Hematopoietic multipotent progenitor cell treated with erythropoietin and hydrocortisone succinate and interleukin-3 and kit ligand, for 4 days (in vitro differentiated cells): ENCODE measurements around the gene POU5F2.

Experiments
- DNase-seq: peaks from one replicate; pipeline ENCODE4 v3.0.0-alpha.2; 2015

Gene POU5F2

DNA sequence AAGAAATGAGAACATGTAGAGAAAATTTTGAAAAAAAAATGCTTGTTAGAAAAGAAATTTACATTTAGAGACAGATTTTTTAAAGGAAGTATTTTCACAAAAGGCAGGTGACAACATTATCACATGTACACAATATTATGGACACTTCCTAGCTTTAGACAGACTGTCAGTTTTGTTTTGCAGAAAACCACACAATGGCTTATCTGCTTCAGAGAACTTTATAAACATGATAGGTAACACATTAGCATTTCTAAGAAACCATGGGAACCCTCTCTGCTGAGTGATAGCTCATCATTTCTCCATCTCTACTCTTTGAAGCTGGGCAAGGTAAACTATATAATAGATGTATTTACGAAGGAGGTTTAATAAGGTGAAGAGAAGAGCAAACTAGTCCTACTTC, 25.6 kb downstream of the POU5F2 start:
- no peak for DNase-seq

DNA sequence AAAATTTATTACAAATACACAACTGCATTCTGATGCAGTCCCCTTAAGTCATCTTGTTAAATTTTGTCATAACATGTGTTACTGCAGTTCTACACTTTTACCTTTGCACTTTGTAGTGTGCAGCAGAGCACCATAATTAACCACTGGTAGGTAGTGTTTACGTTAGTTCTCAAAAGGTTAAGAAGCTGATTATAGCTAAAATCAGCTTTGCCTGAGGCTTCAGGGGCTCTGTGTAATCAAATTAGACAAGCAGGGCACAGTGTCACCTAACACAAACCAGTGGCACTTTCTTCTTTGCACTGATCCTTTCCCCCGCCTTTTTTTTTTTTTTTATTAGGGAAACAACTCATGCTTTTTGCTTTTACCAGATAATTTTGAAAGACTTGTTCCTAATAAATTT, 26.1 kb downstream of the POU5F2 start:
- no peak for DNase-seq

DNA sequence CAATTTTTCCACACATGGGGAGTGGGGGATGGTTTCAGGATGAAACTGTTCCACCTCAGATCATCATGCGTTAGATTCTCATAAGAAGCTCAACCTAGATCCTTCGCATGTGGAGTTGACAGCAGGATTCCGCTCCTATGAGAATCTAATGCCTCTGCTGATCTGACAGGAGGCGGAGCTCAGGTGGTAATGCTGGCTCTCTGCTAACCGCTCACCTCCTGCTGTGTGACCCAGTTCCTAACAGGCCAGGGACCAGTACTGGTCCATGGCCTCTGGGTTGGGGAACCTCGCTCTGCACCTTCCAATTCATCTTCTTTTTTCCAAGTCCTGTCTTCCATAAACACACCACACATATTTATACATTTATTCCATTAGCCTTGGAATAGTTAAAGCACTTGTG, 33.0 kb downstream of the POU5F2 start:
- DNase-seq: no peak

DNA sequence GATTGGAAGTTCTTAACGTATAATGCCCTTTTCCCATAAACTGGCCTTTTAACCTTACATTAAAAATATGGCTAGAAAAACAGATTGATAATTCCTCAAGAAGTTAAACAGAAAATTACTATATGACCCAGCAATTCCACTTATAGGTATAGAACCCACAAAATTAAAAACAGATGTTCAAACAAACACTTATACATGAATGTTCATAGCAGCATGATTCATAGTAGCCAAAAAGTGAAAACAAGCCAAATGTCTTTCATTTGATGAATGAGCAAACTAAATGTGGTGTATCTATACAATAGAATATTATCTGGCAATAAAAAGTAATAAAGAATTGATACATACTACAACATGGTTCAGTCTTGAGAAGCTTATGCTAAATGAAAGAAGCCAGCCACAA, 35.5 kb downstream of the POU5F2 start:
- no peak for DNase-seq

DNA sequence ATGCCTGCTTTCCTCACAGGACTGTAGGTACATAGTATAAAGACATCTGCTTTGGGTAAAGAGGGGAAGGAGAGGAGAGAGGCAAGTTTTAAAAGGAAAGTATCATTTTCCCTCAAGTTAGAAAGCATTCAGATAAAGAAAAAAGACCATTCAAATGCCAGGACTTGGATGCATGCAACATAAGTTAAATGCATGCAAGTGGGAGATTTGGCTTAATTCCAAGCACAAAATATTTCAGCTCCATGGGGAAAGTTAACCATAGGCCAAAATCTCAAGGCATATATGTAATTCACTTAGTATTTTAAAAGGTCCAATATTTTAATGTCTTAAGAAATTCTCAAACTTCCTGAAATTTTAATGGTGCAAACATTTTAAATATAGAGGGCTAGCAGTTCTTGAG, 36.4 kb downstream of the POU5F2 start:
- DNase-seq: no peak

DNA sequence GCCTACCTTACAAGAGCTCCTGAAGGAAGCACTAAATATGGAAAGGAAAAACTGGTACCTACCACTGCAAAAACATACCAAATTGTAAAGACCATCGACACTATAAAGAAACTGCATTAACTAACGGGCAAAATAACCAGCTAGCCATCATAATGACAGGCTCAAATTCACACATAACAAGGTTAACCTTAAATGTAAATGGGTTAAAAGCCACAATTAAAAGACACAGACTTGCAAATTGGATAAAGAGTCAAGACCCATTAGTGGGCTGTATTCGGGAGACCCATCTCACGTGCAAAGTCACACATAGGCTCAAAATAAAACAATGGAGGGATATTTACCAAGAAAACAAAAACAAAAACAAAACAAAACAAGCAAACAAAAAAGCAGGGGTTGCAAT, 49.4 kb downstream of the POU5F2 start:
- DNase-seq: no peak
